K562 (cell line): Measurements from ENCODE around the gene KAT5. TPM values are rescaled to one million over a fixed set of nuclear protein-coding genes. Genes with fewer than 3 reads are reported as not detected.

Source experiments
- BRF1 ChIP-seq: IDR thresholded peaks from 3 replicates; pipeline ENCODE4 v1.6.1; 2011; ENCODE audit warnings: borderline replicate concordance, mild to moderate bottlenecking; ENCODE audit not compliant: insufficient read length; ENCODE audit errors: extremely low read depth
- CSDE1 ChIP-seq, 2 experiments: fragments of 450-650 bp; IDR thresholded peaks; 2 replicates each; pipeline ENCODE4 v1.6.1; 2016; ENCODE audit warnings: mild to moderate bottlenecking in 1 of 2
- EP400 ChIP-seq: fragments of 450-650 bp; IDR thresholded peaks from 2 replicates; pipeline ENCODE4 v1.6.1; 2017; ENCODE audit warnings: antibody characterized with exemption, mild to moderate bottlenecking, moderate library complexity
- ETS2 ChIP-seq: IDR thresholded peaks from 2 replicates; pipeline ENCODE4 v1.6.1; 2016; ENCODE audit warnings: borderline replicate concordance, missing genetic modification characterization, mild to moderate bottlenecking, moderate library complexity, missing compliant biosample characterization; ENCODE audit not compliant: poor library complexity, severe bottlenecking
- HBP1 ChIP-seq: fragments of 450-650 bp; formaldehyde crosslinking; IDR thresholded peaks from 2 replicates; pipeline ENCODE4 v1.4.0; 2022; ENCODE audit warnings: missing genetic modification characterization
- HES1 ChIP-seq: fragments of 450-650 bp; IDR thresholded peaks from 2 replicates; pipeline ENCODE4 v1.6.1; 2016; ENCODE audit warnings: low read depth, mild to moderate bottlenecking, moderate library complexity
- NCOA2 ChIP-seq, 2 experiments: fragments of 450-650 bp; IDR thresholded peaks; 2 replicates each; pipeline ENCODE4 v1.6.1; 2018; ENCODE audit warnings: mild to moderate bottlenecking in 2 of 2, moderate library complexity in 1 of 2; ENCODE audit not compliant: partially characterized antibody in 2 of 2
- RBM25 ChIP-seq: fragments of 200-400 bp; formaldehyde crosslinking; IDR thresholded peaks from 2 replicates; pipeline ENCODE4 v1.6.1; 2018; ENCODE audit warnings: low read length, low read depth, moderate library complexity; ENCODE audit not compliant: severe bottlenecking
- SREBF1 ChIP-seq: fragments of 150-350 bp; IDR thresholded peaks from 2 replicates; pipeline ENCODE4 v1.6.1; 2014; ENCODE audit warnings: antibody characterized with exemption, low read depth, low read length, borderline replicate concordance
- THAP12 ChIP-seq: fragments of 250-450 bp; sonication (Bioruptor Pico); IDR thresholded peaks from 2 replicates; pipeline ENCODE4 v1.9.0; 2021; ENCODE audit warnings: mild to moderate bottlenecking, inconsistent platforms
- ZC3H4 ChIP-seq: sonication (generic); formaldehyde crosslinking; IDR thresholded peaks from 2 replicates; pipeline ENCODE4 v1.9.0; 2021; ENCODE audit warnings: missing genetic modification reagents, borderline replicate concordance
- polyA plus RNA-seq, 8 experiments: library from polyadenylated mRNA; depleted of rRNA in 4 of 8; stranded (reverse) in 5 of 8; unstranded in 3 of 8; fragments of >200 nt; fragmentation: Nextera tagmentation in 2 of 8; fragmentation: Illumina TruSeq in 1 of 8; extraction: Ambion mirVana in 2 of 8; extraction: Trizol in 1 of 8; gene quantifications; 2 replicates each; pipeline versions ENCODE4 v1.2.1 to v1.2.3, GENCODE V29; 2011 to 2014; ENCODE audit warnings: inconsistent platforms in 1 of 8, missing spikeins in 1 of 8
- total RNA-seq, 7 experiments: library from RNA; depleted of rRNA in 6 of 7; stranded (reverse); fragments of >200 nt in 6 of 7; fragmentation: Illumina TruSeq in 2 of 7; extraction: Trizol in 2 of 7; gene quantifications; 2 replicates each; pipeline versions ENCODE4 v1.2.1 to v1.2.3, GENCODE V29; 2011 to 2021; ENCODE audit warnings: low replicate concordance in 1 of 7
- TF ChIP-seq, protein P1 (sequence below): fragments of 450-650 bp; IDR thresholded peaks from 2 replicates; pipeline ENCODE4 v1.7.1; 2018; ENCODE audit warnings: mild to moderate bottlenecking, low read depth; ENCODE audit not compliant: partially characterized antibody
- TF ChIP-seq, protein P2 (sequence below): fragments of 200-800 bp; sonication (Bioruptor generic); IDR thresholded peaks from 2 replicates; pipeline ENCODE4 v1.6.1; 2017; ENCODE audit warnings: missing genetic modification characterization, missing compliant biosample characterization
- TF ChIP-seq, protein P3 (sequence below): fragments of 250-450 bp; sonication (Bioruptor Pico); IDR thresholded peaks from 2 replicates; pipeline ENCODE4 v1.8.0; 2021; ENCODE audit warnings: moderate library complexity, mild to moderate bottlenecking, inconsistent platforms
- TF ChIP-seq, protein P4 (sequence below): fragments of 450-650 bp; formaldehyde crosslinking; IDR thresholded peaks from 2 replicates; pipeline ENCODE4 v1.4.0; 2022; ENCODE audit warnings: missing genetic modification characterization

Gene KAT5
- total and polyA plus RNA-seq, 9 of the 15 experiments (the other 6 are each of a cell fraction or from before 2014, with no cell fraction given) = 3.6 to 76.8 (median 52.7) TPM

- TF ChIP-seq CSDE1 (IDR thresholded peaks at IDR 0.05) (no peak), HBP1 (no peak), BRF1 (no peak), THAP12 (CRISPR knock-in tag) (peak; percentile 71; the same call in 1 of the 2 replicates), HES1 (no peak), RBM25 (no peak), ETS2 (tag) (no peak), NCOA2 (IDR thresholded peaks at IDR 0.05; ENCODE audit: partially characterized antibody in 2 of 2) (no peak), ZC3H4 (CRISPR knock-in tag) (no peak), SREBF1 (no peak), EP400 (peak; percentile 77; the same call in 1 of the 2 replicates)
- TF ChIP-seq, protein P1, sequence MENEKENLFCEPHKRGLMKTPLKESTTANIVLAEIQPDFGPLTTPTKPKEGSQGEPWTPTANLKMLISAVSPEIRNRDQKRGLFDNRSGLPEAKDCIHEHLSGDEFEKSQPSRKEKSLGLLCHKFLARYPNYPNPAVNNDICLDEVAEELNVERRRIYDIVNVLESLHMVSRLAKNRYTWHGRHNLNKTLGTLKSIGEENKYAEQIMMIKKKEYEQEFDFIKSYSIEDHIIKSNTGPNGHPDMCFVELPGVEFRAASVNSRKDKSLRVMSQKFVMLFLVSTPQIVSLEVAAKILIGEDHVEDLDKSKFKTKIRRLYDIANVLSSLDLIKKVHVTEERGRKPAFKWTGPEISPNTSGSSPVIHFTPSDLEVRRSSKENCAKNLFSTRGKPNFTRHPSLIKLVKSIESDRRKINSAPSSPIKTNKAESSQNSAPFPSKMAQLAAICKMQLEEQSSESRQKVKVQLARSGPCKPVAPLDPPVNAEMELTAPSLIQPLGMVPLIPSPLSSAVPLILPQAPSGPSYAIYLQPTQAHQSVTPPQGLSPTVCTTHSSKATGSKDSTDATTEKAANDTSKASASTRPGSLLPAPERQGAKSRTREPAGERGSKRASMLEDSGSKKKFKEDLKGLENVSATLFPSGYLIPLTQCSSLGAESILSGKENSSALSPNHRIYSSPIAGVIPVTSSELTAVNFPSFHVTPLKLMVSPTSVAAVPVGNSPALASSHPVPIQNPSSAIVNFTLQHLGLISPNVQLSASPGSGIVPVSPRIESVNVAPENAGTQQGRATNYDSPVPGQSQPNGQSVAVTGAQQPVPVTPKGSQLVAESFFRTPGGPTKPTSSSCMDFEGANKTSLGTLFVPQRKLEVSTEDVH = peak; percentile 58
- TF ChIP-seq, protein P2, sequence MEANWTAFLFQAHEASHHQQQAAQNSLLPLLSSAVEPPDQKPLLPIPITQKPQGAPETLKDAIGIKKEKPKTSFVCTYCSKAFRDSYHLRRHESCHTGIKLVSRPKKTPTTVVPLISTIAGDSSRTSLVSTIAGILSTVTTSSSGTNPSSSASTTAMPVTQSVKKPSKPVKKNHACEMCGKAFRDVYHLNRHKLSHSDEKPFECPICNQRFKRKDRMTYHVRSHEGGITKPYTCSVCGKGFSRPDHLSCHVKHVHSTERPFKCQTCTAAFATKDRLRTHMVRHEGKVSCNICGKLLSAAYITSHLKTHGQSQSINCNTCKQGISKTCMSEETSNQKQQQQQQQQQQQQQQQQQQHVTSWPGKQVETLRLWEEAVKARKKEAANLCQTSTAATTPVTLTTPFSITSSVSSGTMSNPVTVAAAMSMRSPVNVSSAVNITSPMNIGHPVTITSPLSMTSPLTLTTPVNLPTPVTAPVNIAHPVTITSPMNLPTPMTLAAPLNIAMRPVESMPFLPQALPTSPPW = peak; percentile 71
- TF ChIP-seq, protein P3, sequence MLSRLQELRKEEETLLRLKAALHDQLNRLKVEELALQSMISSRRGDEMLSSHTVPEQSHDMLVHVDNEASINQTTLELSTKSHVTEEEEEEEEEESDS (CRISPR knock-in tag) = no peak
- TF ChIP-seq, protein P4, sequence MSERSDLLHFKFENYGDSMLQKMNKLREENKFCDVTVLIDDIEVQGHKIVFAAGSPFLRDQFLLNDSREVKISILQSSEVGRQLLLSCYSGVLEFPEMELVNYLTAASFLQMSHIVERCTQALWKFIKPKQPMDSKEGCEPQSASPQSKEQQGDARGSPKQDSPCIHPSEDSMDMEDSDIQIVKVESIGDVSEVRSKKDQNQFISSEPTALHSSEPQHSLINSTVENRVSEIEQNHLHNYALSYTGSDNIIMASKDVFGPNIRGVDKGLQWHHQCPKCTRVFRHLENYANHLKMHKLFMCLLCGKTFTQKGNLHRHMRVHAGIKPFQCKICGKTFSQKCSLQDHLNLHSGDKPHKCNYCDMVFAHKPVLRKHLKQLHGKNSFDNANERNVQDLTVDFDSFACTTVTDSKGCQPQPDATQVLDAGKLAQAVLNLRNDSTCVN (CRISPR knock-in tag) = no peak
These were observed 8.3 kb downstream of the KAT5 start, which contains the start of gene RNASEH2C (continued) for GRCh38 chr11:65720211-65720934.
